ENCODE measurements around the gene LILRB4. TPM values are rescaled to one million over a fixed set of nuclear protein-coding genes. Genes with fewer than 3 reads are reported as not detected.
"Not testable (repeated sequence)": the region's sequence is repeated elsewhere in the genome, so short reads cannot be mapped to it uniquely, and the experiment has no call there.

LILRB4 gene
- total RNA-seq, 4 donors from 2014 or later: 0.38 to 3.2 (median 0.86) TPM; not detected in 1

- no peaks in the 10 kb centered on the region for H3K36me3 ChIP-seq
- no peak overlapping the region for H3K4me3 ChIP-seq
- no peak for TF ChIP-seq CTCF (IDR thresholded peaks at IDR 0.05)
- no peak for TF ChIP-seq EP300 (IDR thresholded peaks at IDR 0.05)
- no peak for TF ChIP-seq POLR2AphosphoS5 (IDR thresholded peaks at IDR 0.05)
- peaks cover 13% of the 10 kb centered on the region for H3K27me3 ChIP-seq
- no peaks in the 10 kb centered on the region for H3K9me3 ChIP-seq
- no peak overlapping the region for H3K27ac ChIP-seq
- H3K4me1 ChIP-seq: no peaks in the 10 kb centered on the region
- 80% methylated on average over 1 of the region's 8 CpGs for WGBS
- no peak for DNase-seq (ENCODE audit: low spot score in 2 of 2)
These were observed 33.3 kb downstream of the LILRB4 start for GRCh38 chr19:54696117-54696548.

GRCh38 chr19:54696766-54697165 is 34.0 kb downstream of the LILRB4 start:
- H3K27me3 ChIP-seq: peaks cover 10% of the 10 kb centered on the region
- 40% methylated on average over 1 of the region's 2 CpGs for WGBS

GRCh38 chr19:54697716-54698115 is 34.9 kb downstream of the LILRB4 start:
- 76% methylated on average over 5 of the region's 13 CpGs for WGBS
- not testable (repeated sequence) for H3K9me3 ChIP-seq; H3K4me1 ChIP-seq; DNase-seq (ENCODE audit: low spot score in 2 of 2); H3K27ac ChIP-seq; H3K4me3 ChIP-seq; H3K27me3 ChIP-seq; H3K36me3 ChIP-seq

More at GRCh38 chr19:54696766-54697165, 34.0 kb downstream of the LILRB4 start:
- no peak for DNase-seq (ENCODE audit: low spot score in 2 of 2)
- H3K27ac ChIP-seq: no peak overlapping the region
- H3K36me3 ChIP-seq: no peaks in the 10 kb centered on the region
- H3K4me3 ChIP-seq: no peak overlapping the region
- TF ChIP-seq EP300 (IDR thresholded peaks at IDR 0.05) (no peak), CTCF (IDR thresholded peaks at IDR 0.05) (no peak), POLR2AphosphoS5 (IDR thresholded peaks at IDR 0.05) (no peak), POLR2A (IDR thresholded peaks at IDR 0.05) (no peak)
- H3K9me3 ChIP-seq: no peaks in the 10 kb centered on the region
- H3K4me1 ChIP-seq: no peaks in the 10 kb centered on the region

- no peak overlapping the region for H3K4me3 ChIP-seq
- H3K9me3 ChIP-seq: no peaks in the 10 kb centered on the region
- peaks cover 6% of the 10 kb centered on the region for H3K27me3 ChIP-seq
- H3K4me1 ChIP-seq: no peaks in the 10 kb centered on the region
- H3K36me3 ChIP-seq: no peaks in the 10 kb centered on the region
- no peak for DNase-seq (ENCODE audit: low spot score in 2 of 2)
- no peak overlapping the region for H3K27ac ChIP-seq
- WGBS: 80% methylated on average over 7 of the region's 8 CpGs
- no peak for TF ChIP-seq EP300 (IDR thresholded peaks at IDR 0.05)
- TF ChIP-seq POLR2AphosphoS5 (IDR thresholded peaks at IDR 0.05): no peak
- no peak for TF ChIP-seq POLR2A (IDR thresholded peaks at IDR 0.05)
- no peak for TF ChIP-seq CTCF (IDR thresholded peaks at IDR 0.05)
These were observed 42.1 kb downstream of the LILRB4 start for GRCh38 chr19:54704928-54705327.

- TF ChIP-seq CTCF (IDR thresholded peaks at IDR 0.05) (no peak), POLR2A (IDR thresholded peaks at IDR 0.05) (no peak), EP300 (IDR thresholded peaks at IDR 0.05) (no peak), POLR2AphosphoS5 (IDR thresholded peaks at IDR 0.05) (no peak)
- no CpG with 5 or more reads among the region's 4 CpGs for WGBS
- no peak for DNase-seq (ENCODE audit: low spot score in 2 of 2)
These were observed 45.2 kb downstream of the LILRB4 start for GRCh38 chr19:54707962-54708361.

GRCh38 chr19:54708781-54709180 is 46.0 kb downstream of the LILRB4 start:
- 88% methylated on average over 7 of the region's 7 CpGs for WGBS
- no peak overlapping the region for H3K4me3 ChIP-seq
- no peak overlapping the region for H3K27ac ChIP-seq
- no peak for TF ChIP-seq POLR2A (IDR thresholded peaks at IDR 0.05)
- no peak for TF ChIP-seq POLR2AphosphoS5 (IDR thresholded peaks at IDR 0.05)
- TF ChIP-seq EP300 (IDR thresholded peaks at IDR 0.05): no peak
- no peaks in the 10 kb centered on the region for H3K36me3 ChIP-seq
- H3K9me3 ChIP-seq: no peaks in the 10 kb centered on the region
- no peak for DNase-seq (ENCODE audit: low spot score in 2 of 2)
- peaks cover 9% of the 10 kb centered on the region for H3K27me3 ChIP-seq
- H3K4me1 ChIP-seq: no peaks in the 10 kb centered on the region

More at GRCh38 chr19:54707962-54708361, 45.2 kb downstream of the LILRB4 start:
- Histone ChIP-seq H3K4me1 (no peaks in the 10 kb centered on the region), H3K36me3 (no peaks in the 10 kb centered on the region), H3K27me3 (peaks cover 6% of the 10 kb centered on the region), H3K4me3 (no peak overlapping the region), H3K27ac (no peak overlapping the region), H3K9me3 (no peaks in the 10 kb centered on the region)

All from suprapubic skin (tissue), 4 donors.